ENCODE measurements around the gene CYP2C19.
"Not testable (repeated sequence)": the region's sequence is repeated elsewhere in the genome, so short reads cannot be mapped to it uniquely, and the experiment has no call there.

Gene CYP2C19

GRCh38 chr10:94889123-94889522, 126.6 kb downstream of the CYP2C19 start:
- DNase-seq (ENCODE audit: low spot score): no peak

- DNase-seq (ENCODE audit: low spot score): no peak
Measured at GRCh38 chr10:94890264-94891022, 128.0 kb downstream of the CYP2C19 start.

- not testable (repeated sequence) for DNase-seq (ENCODE audit: low spot score)
Measured at GRCh38 chr10:94898414-94898813, 135.9 kb downstream of the CYP2C19 start.

DNA sequence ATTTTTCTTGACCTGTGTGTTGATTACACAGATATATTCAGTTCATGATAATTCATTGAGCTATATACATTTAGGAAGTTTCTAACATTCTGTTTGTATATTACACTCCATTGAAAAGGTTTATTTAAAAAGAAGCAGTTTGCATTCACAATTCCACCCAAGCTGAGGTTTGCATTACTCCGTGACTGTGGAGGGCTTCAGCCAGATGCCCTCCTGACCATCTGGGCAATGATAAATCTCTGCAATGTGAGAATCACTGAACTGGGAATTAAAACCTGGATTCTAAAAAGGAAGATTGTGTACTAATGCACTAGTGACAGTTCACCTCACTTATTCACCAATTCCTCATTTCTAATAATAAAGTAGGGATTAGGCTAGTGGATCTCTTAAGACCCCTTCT, 139.6 kb downstream of the CYP2C19 start:
- DNase-seq (ENCODE audit: low spot score): no peak

DNA sequence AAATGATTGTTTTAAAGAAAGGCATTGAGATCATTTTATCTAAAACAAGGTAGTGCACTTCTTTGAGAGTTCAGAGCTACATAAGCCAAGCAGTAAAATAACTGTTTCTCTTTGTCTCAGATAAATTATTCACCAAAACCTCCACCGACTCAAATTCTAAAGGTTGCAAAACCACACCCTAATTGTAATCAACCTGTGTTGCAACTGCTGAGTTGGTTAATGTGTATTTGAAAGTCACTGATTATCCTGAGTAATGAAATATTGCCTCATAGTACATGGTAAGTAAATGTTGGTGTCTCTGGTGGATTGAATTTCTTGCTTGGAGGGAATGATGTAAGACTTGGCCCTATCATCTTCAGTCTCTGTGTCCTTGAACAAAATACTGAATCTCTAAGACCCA, 140.1 kb downstream of the CYP2C19 start:
- DNase-seq (ENCODE audit: low spot score): no peak
